Spleen (tissue), 11 donors: ENCODE measurements around the gene ZNF878. TPM values are rescaled to one million over a fixed set of nuclear protein-coding genes. Genes with fewer than 3 reads are reported as not detected.
"Not testable (repeated sequence)": the region's sequence is repeated elsewhere in the genome, so short reads cannot be mapped to it uniquely, and the experiment has no call there.

ENCODE experiments used
- DNase-seq: peaks from one replicate; pipeline ENCODE4 v3.0.0-alpha.2; 2020
- H3K27ac ChIP-seq, 8 donors: fragments of 200-600 bp; sonication (generic) in 7 of 8; 1 replicate in 4 of 8; 2 replicates in 4 of 8; pipeline versions ENCODE4 v1.5.0 to v1.8.0; 2016 to 2021; ENCODE audit warnings: inconsistent platforms in 4 of 8, mild to moderate bottlenecking in 4 of 8, moderate library complexity in 1 of 8
- H3K27me3 ChIP-seq, 7 donors: fragments of 200-600 bp; sonication (generic) in 6 of 7; replicated peaks in 1 of 7; 1 replicate in 4 of 7; 2 replicates in 3 of 7; pipeline versions ENCODE4 v1.5.0 to v1.8.0; 2016 to 2021; ENCODE audit warnings: inconsistent platforms in 3 of 7, mild to moderate bottlenecking in 1 of 7
- H3K36me3 ChIP-seq, 6 donors: fragments of 200-600 bp; sonication (generic) in 5 of 6; 1 replicate in 4 of 6; 2 replicates in 2 of 6; pipeline versions ENCODE4 v1.5.0 to v1.8.0; 2016 to 2021; ENCODE audit warnings: inconsistent platforms in 2 of 6
- H3K4me1 ChIP-seq, 6 donors: fragments of 200-600 bp; sonication (generic) in 5 of 6; 1 replicate in 3 of 6; 2 replicates in 3 of 6; pipeline versions ENCODE4 v1.5.0 to v1.8.0; 2016 to 2021; ENCODE audit warnings: inconsistent platforms in 3 of 6
- H3K4me3 ChIP-seq, 8 donors: fragments of 200-600 bp; sonication (generic) in 7 of 8; 1 replicate in 4 of 8; 2 replicates in 4 of 8; pipeline versions ENCODE4 v1.5.0 to v1.8.0; 2016 to 2021; ENCODE audit warnings: inconsistent platforms in 4 of 8, mild to moderate bottlenecking in 4 of 8, moderate library complexity in 2 of 8
- H3K9me3 ChIP-seq, 8 donors: fragments of 200-600 bp; sonication (generic) in 7 of 8; 1 replicate in 4 of 8; 2 replicates in 4 of 8; pipeline versions ENCODE4 v1.5.0 to v1.8.0; 2016 to 2021; ENCODE audit warnings: inconsistent platforms in 4 of 8
- POLR2A ChIP-seq, 3 donors: fragments of 450-650 bp; IDR thresholded peaks; one replicate each; pipeline ENCODE4 v1.5.1; 2017; ENCODE audit warnings: antibody characterized with exemption in 3 of 3, mild to moderate bottlenecking in 1 of 3
- POLR2AphosphoS5 ChIP-seq, 3 donors: sonication (generic); formaldehyde crosslinking; IDR thresholded peaks; one replicate each; pipeline ENCODE4 v1.5.1; 2017; ENCODE audit warnings: antibody characterized with exemption in 3 of 3
- WGBS, 5 donors: extraction: QIAGEN DNeasy Blood & Tissue Kit in 3 of 5; methylation state at CpG; one replicate each; pipeline versions ENCODE4 v1.1.5 to v1.1.7; 2013 to 2018; 5-methylcytosine and 5-hydroxymethylcytosine counted together
- intact Hi-C: fragments of 100-400 bp; cut with DNase I; formaldehyde crosslinking; loops from one replicate; pipeline ENCODE4 v1.15.0; 2023; ENCODE audit warnings: low total_unique reads
- polyA plus RNA-seq, 3 donors: library from polyadenylated mRNA; stranded (reverse); fragments of 200-250 nt; gene quantifications; one replicate each; pipeline ENCODE4 v1.2.1, GENCODE V29; 2013
- total RNA-seq, 7 donors: library from RNA; depleted of rRNA in 3 of 7; stranded (reverse); fragments of >200 nt in 3 of 7; fragmentation: NEBNext Ultra II Directional in 4 of 7; extraction: Animal tissue kit (Norgen Biotek cat#: 25700) in 4 of 7; gene quantifications; one replicate each; pipeline versions ENCODE4 v1.1.0 to v1.2.1, GENCODE V29; 2016 to 2021
- TF ChIP-seq, protein P1 (sequence below), 11 experiments: fragments of 200-600 bp in 7 of 11; fragments of 450-650 bp in 4 of 11; sonication (generic) in 4 of 11; IDR thresholded peaks in 8 of 11; conservative IDR thresholded peaks in 3 of 11; 1 replicate in 7 of 11; 2 replicates in 4 of 11; pipeline versions ENCODE4 v1.4.0 to v1.8.0; 2016 to 2021; ENCODE audit warnings: antibody characterized with exemption in 11 of 11, inconsistent platforms in 4 of 11, mild to moderate bottlenecking in 1 of 11
- donor health status: healthy with polysubstance abuse.
- donor health status: DM: no; HTN: no; CAD: no; lungs with moderate emphysema.
- donor health status: DM: no; HTN: no; CAD: no.
- donor health status: Bipolar disorder and iron deficiency.
- donor health status: healthy.
- donor health status: DM: no; HTN: no; CAD: no.
- donor health status: DM: yes; HTN: yes; CAD: no.

ZNF878 gene
- total and polyA plus RNA-seq, 10 donors = 0.05 to 0.36 (median 0.15) TPM; not detected in 6

GRCh38 chr19:12077375-12077774, 24.6 kb upstream of the ZNF878 start:
- Histone ChIP-seq H3K27me3 (no peaks in the 10 kb centered on the region), H3K9me3 (peaks cover 64 to 100% (median 100%) of the 10 kb centered on the region in 8 donors), H3K4me3 (no peak overlapping the region), H3K27ac (no peak overlapping the region), H3K4me1 (no peaks in the 10 kb centered on the region), H3K36me3 (peaks cover 20 to 74% (median 44%) of the 10 kb centered on the region in 6 donors)
- WGBS, 5 donors = 76 to 98% (median 96%) methylated on average over 3 of the region's 3 CpGs
- no peak for DNase-seq
- TF ChIP-seq POLR2AphosphoS5 (IDR thresholded peaks at IDR 0.05) (no peak), POLR2A (IDR thresholded peaks at IDR 0.05) (no peak)
- TF ChIP-seq, protein P1, sequence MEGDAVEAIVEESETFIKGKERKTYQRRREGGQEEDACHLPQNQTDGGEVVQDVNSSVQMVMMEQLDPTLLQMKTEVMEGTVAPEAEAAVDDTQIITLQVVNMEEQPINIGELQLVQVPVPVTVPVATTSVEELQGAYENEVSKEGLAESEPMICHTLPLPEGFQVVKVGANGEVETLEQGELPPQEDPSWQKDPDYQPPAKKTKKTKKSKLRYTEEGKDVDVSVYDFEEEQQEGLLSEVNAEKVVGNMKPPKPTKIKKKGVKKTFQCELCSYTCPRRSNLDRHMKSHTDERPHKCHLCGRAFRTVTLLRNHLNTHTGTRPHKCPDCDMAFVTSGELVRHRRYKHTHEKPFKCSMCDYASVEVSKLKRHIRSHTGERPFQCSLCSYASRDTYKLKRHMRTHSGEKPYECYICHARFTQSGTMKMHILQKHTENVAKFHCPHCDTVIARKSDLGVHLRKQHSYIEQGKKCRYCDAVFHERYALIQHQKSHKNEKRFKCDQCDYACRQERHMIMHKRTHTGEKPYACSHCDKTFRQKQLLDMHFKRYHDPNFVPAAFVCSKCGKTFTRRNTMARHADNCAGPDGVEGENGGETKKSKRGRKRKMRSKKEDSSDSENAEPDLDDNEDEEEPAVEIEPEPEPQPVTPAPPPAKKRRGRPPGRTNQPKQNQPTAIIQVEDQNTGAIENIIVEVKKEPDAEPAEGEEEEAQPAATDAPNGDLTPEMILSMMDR (IDR thresholded peaks at IDR 0.05 in 8 of 11, conservative IDR thresholded peaks at IDR 0.05 in 3 of 11) = no peak
- intact Hi-C loops = no loop called here

DNA sequence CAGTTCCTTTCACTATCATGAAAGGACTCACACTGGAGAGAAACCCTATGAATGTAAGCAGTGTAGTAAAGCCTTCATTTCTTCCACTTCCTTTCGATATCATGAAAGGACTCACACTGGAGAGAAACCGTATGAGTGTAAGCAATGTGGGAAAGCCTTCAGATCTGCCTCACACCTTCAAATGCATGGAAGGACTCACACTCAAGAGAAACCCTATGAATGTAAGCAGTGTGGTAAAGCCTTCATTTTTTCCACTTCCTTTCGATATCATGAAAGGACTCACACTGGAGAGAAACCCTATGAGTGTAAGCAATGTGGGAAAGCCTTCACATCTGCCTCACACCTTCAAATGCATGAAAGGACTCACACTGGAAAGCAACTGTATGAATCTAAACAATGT, 23.6 kb upstream of the ZNF878 start:
- intact Hi-C loops, H3K27ac ChIP-seq, H3K27me3 ChIP-seq, H3K4me1 ChIP-seq, DNase-seq: not testable (repeated sequence)
- Histone ChIP-seq H3K36me3 (peaks cover 20 to 82% (median 44%) of the 10 kb centered on the region in 6 donors), H3K9me3 (peaks cover 64 to 100% (median 100%) of the 10 kb centered on the region in 8 donors), H3K4me3 (peak overlapping the region in 1 of 8 donors; percentile 4)
- WGBS, 5 donors = 91 to 99% (median 94%) methylated on average over 3 of the region's 3 CpGs

DNA sequence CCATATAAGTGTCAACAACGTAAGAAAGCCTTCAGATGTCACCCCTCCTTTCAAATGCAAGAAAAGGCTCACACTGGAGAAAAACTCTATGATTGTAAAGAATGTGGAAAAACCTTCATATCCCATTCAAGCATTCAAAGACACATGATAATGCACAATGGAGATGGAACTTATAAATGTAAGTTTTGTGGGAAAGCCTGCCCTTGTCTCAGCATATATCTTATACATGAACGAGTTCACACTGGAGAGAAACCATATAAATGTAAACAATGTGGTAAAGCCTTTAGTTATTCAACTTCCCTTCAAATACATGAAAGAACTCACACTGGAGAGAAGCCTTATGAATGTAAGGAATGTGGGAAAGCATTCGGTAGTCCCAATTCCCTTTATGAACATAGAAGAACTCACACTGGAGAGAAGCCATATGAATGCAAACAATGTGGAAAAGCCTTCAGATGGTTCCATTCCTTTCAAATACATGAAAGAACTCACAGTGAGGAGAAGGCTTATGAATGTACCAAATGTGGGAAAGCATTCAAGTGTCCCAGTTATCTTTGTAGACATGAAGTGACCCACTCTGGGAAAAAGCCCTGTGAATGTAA, 22.9 kb upstream of the ZNF878 start:
- H3K4me3 ChIP-seq = peak overlapping the region in 1 of 8 donors; percentile 4
- DNase-seq = no peak
- intact Hi-C loops = no loop called here
- WGBS, 5 donors = 91 to 96% (median 95%) methylated on average over 3 of the region's 3 CpGs
- no peak overlapping the region for H3K27ac ChIP-seq
- peaks cover 65 to 100% (median 100%) of the 10 kb centered on the region in 8 donors for H3K9me3 ChIP-seq
- no peaks in the 10 kb centered on the region for H3K27me3 ChIP-seq
- H3K36me3 ChIP-seq = peaks cover 20 to 89% (median 44%) of the 10 kb centered on the region in 6 donors
- TF ChIP-seq, protein P1 (IDR thresholded peaks at IDR 0.05 in 8 of 11, conservative IDR thresholded peaks at IDR 0.05 in 3 of 11) = no peak
- no peak for TF ChIP-seq POLR2AphosphoS5 (IDR thresholded peaks at IDR 0.05)
- TF ChIP-seq POLR2A (IDR thresholded peaks at IDR 0.05) = no peak
- H3K4me1 ChIP-seq = no peaks in the 10 kb centered on the region

DNA sequence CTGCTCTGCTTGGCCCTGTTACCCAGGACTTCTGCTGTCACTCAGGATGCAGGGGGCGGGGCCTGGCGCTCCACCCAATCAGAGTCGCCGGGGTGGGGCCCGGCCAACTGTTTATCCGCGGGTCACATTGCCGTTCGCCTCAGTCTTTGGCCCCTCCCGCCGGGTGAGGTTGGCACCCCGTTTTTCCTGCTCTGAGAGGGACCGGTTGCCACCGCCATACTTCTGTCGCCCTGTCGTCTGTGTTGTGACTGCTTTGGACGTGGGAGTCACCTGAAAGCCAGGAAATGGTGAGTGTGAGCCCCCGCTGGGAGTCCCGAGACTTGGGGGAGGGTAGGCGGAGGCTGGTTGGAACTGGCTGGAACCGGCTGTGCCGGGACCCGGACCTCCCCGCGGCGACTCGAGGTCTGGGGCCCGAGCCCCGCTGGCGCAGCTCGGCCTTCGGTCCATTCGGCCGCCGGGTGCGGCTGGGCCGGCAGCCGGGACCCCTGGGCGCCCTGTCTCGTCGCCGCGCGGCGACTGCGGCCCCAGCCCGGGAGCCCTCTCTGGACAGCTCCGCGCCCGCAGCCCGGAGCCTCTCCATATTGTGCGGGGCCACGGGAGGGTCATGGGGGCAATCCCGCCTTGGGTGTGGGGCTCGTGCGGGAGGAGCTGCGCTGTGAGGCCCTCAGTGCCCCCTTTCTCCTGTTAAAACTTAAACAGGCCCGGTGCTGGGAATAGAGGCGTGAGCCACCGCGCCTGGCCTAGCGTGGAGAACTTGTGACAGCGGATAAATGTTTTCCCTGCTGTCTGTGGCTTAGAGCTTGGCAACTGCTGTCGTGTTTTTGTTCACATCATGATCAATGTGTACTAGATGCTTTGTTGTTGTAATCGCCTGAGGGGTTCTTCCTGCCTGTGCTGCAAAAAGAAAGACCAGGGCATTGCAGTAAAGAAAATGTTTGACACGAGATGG, 12.1 kb upstream of the ZNF878 start, which contains the start of gene ZNF844:
Gene ZNF844 (plus strand): TSS at position 142 of the 949 bp plus-strand sequence. CDS start 143 bp downstream, at position 285.
- Histone ChIP-seq H3K36me3 (peaks cover 0 to 26% (median 5%) of the 10 kb centered on the region in 6 donors), H3K27ac (peak within 1 kb of the TSS; percentile 75 to 94 (median 92)), H3K9me3 (peaks cover 0 to 45% (median 34%) of the 10 kb centered on the region in 8 donors), H3K4me3 (peak within 1 kb of the TSS; percentile 42 to 79 (median 69)), H3K27me3 (no peaks in the 10 kb centered on the region), H3K4me1 (peaks cover 0 to 30% (median 13%) of the 10 kb centered on the region in 6 donors)
- intact Hi-C loops = no loop called here
- TF ChIP-seq POLR2AphosphoS5 (IDR thresholded peaks at IDR 0.05) (peak; percentile 97 to 99 (median 99)), POLR2A (IDR thresholded peaks at IDR 0.05) (peak in 2 of 3 donors; percentile 79 to 88)
- TF ChIP-seq, protein P1 (IDR thresholded peaks at IDR 0.05 in 8 of 11, conservative IDR thresholded peaks at IDR 0.05 in 3 of 11) = peak in 2 of 11 experiments; percentile 7 to 13
- 2 to 10% (median 3%) methylated on average over 18 to 66 of the region's 66 CpGs for WGBS, 5 donors
- DNase-seq = peak; percentile 96
